Activated T-cell treated with anti-CD3 and anti-CD28 coated beads for 1 hour (primary cell): Measurements from ENCODE around the gene SSNA1.
A peak's percentile ranks its signal among the peaks of the same experiment; 100 is the strongest.

Source experiments
- DNase-seq: peaks from one replicate; pipeline ENCODE4 v3.0.0-alpha.2; 2020; ENCODE audit warnings: low read depth

SSNA1 gene

DNA sequence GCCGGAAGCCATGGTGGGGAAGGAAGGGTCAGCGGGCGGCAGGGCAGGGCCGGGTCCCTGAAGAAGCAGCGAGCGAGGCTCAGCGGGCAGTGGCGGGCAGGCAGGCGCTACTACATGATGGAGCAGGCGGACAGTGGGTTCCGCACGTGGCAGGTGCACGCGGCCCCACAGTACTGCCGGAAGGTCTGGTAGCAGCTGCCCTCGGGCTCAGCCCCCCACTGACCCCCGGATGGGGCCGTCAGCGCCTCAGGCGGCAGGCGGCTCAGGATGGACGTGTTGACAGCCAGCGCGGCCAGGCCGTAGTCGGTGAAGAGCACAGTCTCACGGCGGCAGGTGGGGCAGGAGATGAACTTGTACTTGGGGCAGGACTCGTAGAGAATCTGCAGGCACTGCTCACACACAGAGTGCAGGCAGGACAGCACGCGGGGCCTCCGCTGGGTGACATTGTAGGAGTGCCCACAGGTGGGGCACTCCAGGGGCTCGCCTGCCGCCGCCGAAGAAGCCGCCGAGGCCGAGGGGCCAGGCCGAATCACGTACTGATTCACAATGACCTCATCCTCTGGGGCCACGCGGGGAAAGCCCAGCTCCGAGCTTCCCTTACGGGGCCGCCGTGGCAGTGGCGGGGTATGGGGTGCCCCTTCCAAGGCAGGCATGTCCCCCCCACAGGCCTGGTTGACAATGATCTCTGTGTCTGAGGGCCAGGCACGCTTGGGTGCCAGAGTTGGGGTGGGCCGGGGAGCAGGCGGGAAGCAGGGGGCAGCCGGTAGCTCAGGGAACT, 32.0 kb downstream of the SSNA1 start:
- no peak for DNase-seq

DNA sequence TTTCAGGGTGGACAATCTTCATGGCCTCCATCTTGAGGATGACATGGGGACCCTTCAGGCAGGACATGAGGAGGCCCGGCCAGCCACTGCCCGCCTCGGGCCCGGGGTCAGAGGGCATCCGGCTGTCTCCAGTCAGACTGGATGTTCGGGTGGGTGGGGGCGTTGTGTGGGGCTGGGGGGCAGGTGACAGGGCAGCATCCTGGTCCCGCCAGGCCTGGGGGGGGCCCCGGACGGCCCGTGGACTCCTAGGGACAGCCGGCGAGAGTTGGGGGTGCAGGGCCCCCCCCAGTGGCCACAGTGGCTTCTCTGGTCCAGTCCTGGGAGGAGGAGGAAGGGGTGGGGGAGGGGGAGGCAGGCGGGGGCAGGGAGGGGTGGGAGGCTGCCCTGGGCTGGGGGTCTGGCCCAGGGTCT, 32.6 kb downstream of the SSNA1 start:
- no peak for DNase-seq

DNA sequence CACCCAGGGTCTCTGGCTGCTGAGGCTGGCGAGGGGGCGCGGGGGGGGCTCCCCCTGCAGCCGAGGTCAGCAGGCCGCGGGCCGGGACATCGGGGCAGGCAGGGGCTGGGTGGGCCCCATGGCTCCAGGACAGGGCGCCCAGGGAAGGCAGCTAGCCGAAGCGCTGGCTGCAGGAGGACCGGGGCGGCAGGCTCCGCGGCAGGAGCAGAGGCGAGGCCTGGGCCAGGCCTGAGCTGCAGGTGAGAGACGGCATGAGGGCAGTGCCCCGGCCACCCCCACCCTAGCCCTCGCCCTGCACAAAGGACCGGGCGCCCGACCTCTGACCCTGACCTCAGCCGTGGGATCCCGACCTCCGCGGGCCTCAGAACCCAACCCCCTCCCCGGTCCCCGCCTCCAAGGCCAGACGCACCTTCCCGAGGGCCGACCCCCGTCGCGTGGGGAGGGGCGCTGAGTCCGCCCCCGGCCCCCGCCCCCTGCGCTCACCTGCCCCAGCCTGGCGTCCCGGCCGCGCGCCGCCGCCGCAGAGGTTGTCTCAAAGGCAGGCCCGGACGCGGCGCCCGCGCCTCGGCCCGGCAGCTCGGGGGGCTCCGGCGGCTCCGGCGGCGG, 33.1 kb downstream of the SSNA1 start:
- no peak for DNase-seq

DNA sequence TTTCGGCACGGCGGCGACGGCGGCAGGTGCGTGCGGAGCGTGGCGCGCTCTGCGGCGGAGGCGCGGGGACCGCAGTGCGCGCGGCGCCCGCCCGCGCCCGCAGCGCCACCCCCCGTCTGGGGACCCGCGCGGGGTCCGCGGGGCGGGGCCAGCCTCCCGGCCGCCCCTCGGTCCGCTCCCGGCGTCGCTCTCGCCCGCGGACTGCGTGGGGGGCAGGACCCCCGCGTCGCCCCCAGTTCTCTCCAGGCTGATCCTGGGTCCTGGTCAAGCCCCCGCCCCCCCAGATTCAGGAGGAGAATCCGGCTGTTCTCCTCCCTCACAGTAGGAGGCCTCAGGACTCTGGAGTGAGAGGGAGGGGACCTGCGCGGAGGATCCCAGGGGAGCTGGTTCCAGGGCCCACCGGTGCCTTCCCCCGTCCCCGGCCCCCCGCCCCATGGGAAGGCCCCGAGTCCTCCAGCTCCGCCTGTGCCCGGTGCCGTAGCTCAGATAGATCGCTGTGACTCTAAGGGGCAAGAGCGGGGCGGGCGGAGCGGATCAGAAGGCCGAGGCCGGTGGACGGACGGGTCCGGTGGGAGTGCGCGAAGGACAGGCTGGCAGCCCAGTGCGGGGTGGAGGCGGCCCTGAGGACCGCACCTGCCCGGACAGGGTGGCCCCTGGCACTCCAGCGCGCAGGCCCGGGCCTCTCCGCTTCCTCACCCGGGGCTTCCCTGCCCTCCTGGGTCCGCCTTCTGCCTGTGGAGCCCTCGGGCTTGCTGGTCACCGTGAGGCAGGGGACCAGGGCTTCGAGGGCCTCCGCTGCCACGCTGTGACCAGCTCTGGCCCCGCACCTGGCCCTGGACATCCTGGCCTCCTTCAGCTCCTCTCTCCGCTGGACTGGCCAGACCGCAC, 34.0 kb downstream of the SSNA1 start, which contains the start of gene RNF208:
RNF208 (minus strand) TSS at position 51 of the 888 bp plus-strand sequence. CDS start 1,028 bp downstream, outside the sequence.
- no peak for DNase-seq

GRCh38 chr9:137223078-137223970, 34.8 kb downstream of the SSNA1 start:
- peak; percentile 99 for DNase-seq

DNA sequence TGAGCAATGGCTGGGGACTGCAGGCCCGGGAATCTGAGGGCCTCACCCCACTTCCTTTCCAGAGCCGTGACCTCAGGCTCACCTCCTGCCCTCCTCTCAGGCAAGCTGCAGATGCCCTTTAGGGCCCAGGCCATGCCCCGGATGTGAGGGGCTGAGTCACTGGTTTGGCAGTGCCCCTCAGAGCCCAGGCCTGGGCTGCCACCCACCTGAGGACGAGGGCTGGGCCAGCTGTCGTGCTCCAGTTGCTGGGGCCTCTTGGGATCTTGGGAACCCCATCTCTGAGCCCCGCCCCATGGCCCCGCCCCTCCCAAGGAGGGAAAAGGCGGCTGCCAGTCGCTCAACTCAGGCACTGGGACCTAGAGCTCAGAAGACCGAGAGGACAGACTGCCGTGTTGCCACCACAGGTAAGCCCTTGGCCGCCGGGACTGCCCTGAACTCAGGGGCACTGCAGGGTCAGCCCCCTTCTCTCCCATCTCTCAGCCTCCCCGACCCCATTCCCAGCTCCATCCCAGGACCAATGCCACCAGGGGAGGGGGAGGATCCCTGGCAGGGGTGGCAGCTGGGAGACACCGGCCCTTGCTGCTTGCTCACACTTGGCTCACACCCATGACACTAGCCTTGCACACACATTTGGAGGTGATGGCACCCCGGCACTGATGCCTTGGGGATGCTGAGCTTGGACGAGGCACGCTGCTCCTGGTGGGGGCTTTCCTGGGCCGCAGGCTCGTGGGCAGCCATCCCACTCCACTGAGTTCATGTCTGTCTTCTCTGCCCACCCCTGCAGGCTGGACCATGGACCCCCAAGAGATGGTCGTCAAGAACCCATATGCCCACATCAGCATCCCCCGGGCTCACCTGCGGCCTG, 36.6 kb downstream of the SSNA1 start, which contains the start of gene CYSRT1:
CYSRT1 (plus strand) TSS at position 345 of the 865 bp plus-strand sequence; CDS start at position 793, 448 bp downstream.
- no peak for DNase-seq

- DNase-seq = no peak
Measured at GRCh38 chr9:137225699-137226331, 37.3 kb downstream of the SSNA1 start.

DNA sequence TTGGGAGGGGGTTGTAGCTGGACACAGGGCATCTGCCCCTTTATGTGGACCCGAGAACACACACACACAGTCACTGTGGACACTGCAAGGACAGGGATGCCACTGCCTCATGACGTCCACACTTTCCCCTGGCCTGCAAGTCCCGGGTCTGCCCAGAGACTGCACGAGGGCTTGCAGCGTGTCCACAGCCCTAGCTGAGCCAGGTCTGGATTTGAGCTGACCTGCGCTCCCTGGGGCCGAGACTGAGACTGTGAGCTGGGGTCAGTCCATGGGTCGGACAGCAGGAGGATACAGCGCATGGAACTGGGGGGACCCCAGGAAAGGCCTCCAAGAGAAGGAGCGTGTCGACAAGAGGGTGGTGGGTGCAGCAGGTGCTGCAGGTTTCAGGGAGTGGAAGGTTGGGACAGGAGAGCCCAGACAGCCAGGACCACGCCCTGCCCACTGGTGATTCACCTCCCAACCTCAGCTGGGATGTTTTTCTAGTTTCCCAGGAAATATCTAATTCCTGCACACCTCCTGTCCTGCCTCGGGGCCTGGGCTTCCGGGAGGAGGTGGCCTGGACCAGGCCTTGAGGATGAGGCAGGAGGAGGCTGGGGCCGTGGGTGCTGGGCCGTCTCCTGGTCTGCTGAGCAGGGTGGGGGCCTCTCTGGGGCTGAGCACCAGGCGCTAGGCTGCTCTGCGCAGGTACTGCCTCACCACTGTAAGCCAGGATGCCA, 38.0 kb downstream of the SSNA1 start:
- DNase-seq = no peak

DNA sequence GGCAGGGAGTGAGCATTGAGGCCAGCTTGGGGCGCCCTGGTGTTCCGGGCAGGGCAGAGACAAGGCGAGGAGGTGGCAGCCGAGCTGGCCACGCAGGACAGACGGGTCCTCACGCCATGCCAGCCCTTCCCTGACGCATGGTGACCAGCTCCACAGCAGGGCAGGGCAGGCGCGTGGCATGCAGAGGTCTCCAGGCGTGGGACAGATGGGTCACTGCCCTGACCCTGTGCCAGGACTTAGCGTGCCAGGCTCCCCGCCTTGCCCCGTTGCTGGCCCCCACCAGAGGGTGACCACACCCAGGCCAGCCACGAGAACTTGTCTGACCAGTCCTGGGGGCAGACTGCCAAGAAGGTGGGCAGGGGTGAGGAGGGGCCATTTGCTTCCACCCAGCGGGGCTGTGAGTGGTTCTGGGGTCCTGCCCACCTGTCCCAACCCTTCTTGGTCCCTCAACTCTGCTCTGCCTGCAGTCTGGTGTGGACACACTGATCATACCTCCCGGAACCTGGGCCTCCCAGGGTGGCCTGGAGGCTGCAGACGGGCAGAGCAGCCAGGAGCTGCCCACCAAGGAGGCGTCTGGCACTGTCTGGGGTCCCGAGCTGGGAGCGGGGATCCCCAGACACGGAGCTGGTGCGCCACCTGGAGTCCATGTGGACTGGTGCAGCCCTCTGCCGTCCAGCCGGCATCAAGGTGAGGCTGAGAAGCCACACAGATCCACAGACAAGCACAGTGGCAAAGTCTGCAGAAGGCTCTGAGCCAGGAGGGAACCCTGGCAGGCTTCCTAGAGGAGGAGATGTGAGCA, 38.8 kb downstream of the SSNA1 start, which contains the start of gene RNF224:
RNF224 (plus strand) TSS at position 449 of the 799 bp plus-strand sequence. CDS start 834 bp downstream, outside the sequence.
- peak; percentile 74 for DNase-seq

DNA sequence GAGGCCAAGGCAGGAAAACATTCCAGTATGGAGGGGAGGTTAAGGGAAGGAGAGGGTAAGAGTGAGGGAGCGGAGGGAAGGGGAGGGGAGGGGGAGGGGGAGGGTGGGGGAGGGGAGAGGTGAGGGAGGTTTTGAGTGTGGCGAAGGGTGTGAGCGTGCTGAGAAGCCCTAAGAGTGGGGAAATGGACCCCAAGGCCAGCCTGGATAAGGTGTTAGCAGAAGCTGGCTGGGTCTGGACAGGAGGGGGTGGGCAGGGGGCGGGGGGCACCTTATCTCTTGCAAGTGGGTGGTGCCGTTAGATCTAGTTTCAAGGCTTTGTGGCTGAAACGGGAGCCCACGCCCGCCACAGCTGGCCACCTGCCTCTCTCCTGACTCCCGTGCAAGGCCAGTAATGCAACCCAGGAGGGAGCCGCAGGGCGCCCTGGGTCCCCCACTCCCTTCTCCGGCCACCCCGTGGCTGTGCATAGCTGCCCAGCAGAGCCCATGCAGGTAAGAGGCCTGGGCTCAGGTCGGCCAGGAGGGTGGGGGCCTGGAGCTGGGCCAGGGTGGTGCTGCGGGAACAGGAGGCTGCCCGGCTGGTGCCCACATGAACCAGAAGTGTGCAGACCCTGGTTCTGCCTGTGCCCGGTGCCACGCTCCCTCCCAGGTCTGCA, 39.5 kb downstream of the SSNA1 start:
- no peak for DNase-seq

GRCh38 chr9:137228506-137228967, 40.1 kb downstream of the SSNA1 start:
- no peak for DNase-seq

DNA sequence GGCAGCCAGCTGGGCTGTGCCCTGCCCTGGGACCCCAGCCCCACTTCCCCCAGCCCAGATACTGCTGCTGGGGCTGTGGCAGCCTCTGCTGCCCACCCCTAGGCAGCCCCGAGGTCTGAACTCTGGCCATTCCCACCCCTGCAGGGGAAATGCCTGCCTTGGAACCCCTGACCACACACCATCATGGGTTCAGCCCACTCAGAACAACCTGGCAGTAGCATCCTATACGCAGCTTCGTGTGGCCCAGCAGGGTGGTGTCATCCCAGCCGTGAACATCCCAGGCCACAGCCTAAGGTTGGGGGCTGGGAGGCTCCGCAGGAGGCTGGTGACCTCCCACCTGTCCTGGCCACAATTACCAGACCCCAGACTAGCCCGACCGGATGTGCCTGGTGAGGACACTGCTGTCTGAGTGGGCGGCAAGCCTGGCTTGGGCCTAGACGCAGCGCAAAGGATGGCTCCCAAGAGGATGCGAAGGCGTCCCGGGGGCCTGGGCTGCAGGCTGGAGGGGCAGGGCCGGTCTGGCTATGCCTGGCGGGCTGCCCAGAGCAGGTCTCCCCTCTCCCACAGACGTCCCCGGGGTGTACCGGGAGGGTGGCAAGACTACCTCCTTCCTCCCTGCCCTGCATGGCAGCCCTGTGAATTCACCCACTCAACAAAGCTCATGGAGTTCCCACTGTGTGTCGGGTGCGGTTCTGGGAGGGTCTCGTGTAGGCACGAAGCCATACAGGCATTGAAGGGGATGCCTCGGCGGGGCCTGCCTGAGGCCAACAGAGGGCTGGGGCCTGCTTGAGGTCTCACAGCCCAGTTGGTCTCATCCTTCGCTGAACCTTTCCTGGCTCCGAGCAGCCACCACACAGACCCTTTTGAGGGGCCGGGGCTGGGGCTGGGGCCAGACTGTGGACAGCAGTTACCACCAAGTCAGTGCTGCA, 40.8 kb downstream of the SSNA1 start:
- DNase-seq = no peak

- no peak for DNase-seq
Measured at GRCh38 chr9:137229903-137230704, 41.6 kb downstream of the SSNA1 start.

DNA sequence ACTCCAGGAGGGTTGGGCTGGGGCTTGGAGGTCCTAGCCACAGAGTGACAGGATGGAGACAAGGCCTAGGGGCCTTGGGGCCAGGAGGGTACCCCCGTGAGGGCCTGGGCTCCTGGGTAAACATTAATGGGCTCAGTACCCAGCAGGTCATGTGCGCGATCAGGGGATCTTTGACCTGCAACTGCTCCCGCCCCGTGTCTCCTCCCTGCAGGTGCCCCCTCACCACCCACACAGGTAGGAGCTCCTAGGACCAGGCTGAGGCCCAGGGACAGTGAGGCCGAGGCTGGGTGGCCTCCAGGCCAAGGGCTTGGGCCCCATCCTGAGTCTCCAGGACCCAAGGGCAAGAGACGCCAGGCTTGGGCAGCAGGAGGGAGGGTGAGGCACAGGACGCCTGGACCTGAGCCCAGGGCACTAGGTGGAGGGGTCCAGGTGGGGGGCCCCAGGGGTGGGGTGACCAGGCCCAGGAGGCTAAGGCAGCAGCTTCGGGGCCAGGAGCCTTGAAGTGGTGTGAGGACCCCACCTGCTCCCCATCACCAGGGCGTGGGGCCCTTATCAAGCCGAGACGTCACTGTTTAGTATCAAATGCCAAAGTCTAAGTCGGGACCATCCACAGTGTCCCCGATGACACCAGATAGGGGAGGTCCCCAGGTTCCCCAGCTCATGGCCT, 42.4 kb downstream of the SSNA1 start, which contains the start of gene SLC34A3:
SLC34A3 (plus strand) TSS at position 197 of the 667 bp plus-strand sequence. CDS start 802 bp downstream, outside the sequence.
- no peak for DNase-seq
